HepG2 (cell line): Measurements from ENCODE around the gene HID1. TPM values are rescaled to one million over a fixed set of nuclear protein-coding genes. Genes with fewer than 3 reads are reported as not detected.
A peak's percentile ranks its signal among the peaks of the same experiment; 100 is the strongest.

Source experiments
- AHR ChIP-seq: IDR thresholded peaks from 2 replicates; pipeline ENCODE4 v1.6.1; 2018; ENCODE audit warnings: missing genetic modification reagents, missing compliant biosample characterization
- ARID2 ChIP-seq: sonication (generic); formaldehyde crosslinking; IDR thresholded peaks from 2 replicates; pipeline ENCODE4 v1.8.1; 2022; ENCODE audit warnings: mild to moderate bottlenecking, missing genetic modification reagents, borderline replicate concordance
- CCDC6 ChIP-seq: sonication (generic); formaldehyde crosslinking; IDR thresholded peaks from 2 replicates; pipeline ENCODE4 v1.8.1; 2022; ENCODE audit warnings: mild to moderate bottlenecking, missing genetic modification reagents, moderate library complexity
- DR1 ChIP-seq: sonication (generic); formaldehyde crosslinking; IDR thresholded peaks from 2 replicates; pipeline ENCODE4 v1.8.0; 2021; ENCODE audit warnings: mild to moderate bottlenecking, missing genetic modification reagents, inconsistent platforms
- GLI4 ChIP-seq: sonication (generic); formaldehyde crosslinking; IDR thresholded peaks from 2 replicates; pipeline ENCODE4 v1.5.1; 2020; ENCODE audit warnings: missing genetic modification reagents, mild to moderate bottlenecking, moderate library complexity, borderline replicate concordance
- NCOR1 ChIP-seq: fragments of 200-600 bp; sonication (generic); IDR thresholded peaks from 2 replicates; pipeline ENCODE4 v1.7.0; 2017; ENCODE audit warnings: antibody characterized with exemption, low read length, borderline replicate concordance
- REL ChIP-seq: sonication (generic); formaldehyde crosslinking; conservative IDR thresholded peaks from 2 replicates; pipeline ENCODE4 v1.8.0; 2022; ENCODE audit warnings: mild to moderate bottlenecking, missing genetic modification reagents, moderate library complexity
- SMAD1 ChIP-seq: sonication (generic); formaldehyde crosslinking; IDR thresholded peaks from 2 replicates; pipeline ENCODE4 v1.4.0; 2020; ENCODE audit warnings: missing genetic modification reagents, low read depth, mild to moderate bottlenecking, borderline replicate concordance
- SP1 ChIP-seq, 2 experiments: fragments of 450-650 bp in 1 of 2; sonication (generic) in 1 of 2; formaldehyde crosslinking in 1 of 2; IDR thresholded peaks; 2 replicates each; pipeline versions ENCODE4 v1.4.0 to v1.6.1; 2016 to 2020; ENCODE audit warnings: missing genetic modification reagents in 1 of 2
- TAF15 ChIP-seq: fragments of 200-400 bp; formaldehyde crosslinking; IDR thresholded peaks from one replicate; pipeline ENCODE4 v1.6.1; 2018; ENCODE audit warnings: mild to moderate bottlenecking, low read depth, low read length; ENCODE audit not compliant: poor library complexity, severe bottlenecking
- TARDBP ChIP-seq: sonication (generic); formaldehyde crosslinking; IDR thresholded peaks from 2 replicates; pipeline ENCODE4 v1.8.0; 2022; ENCODE audit warnings: mild to moderate bottlenecking, missing genetic modification reagents
- TRIM24 ChIP-seq: sonication (generic); formaldehyde crosslinking; IDR thresholded peaks from 2 replicates; pipeline ENCODE4 v1.8.0; 2022; ENCODE audit warnings: mild to moderate bottlenecking, missing genetic modification reagents
- ZFP37 ChIP-seq: sonication (generic); formaldehyde crosslinking; IDR thresholded peaks from 2 replicates; pipeline ENCODE4 v1.4.0; 2020; ENCODE audit warnings: missing genetic modification reagents, borderline replicate concordance
- ZMAT3 ChIP-seq: sonication (generic); formaldehyde crosslinking; conservative IDR thresholded peaks from 2 replicates; pipeline ENCODE4 v1.7.0; 2021; ENCODE audit warnings: missing genetic modification reagents
- ZNF138 ChIP-seq: sonication (generic); formaldehyde crosslinking; IDR thresholded peaks from 2 replicates; pipeline ENCODE4 v1.5.0; 2020; ENCODE audit warnings: mild to moderate bottlenecking, low read depth, missing genetic modification reagents
- ZNF451 ChIP-seq: sonication (generic); formaldehyde crosslinking; IDR thresholded peaks from 2 replicates; pipeline ENCODE4 v1.5.0; 2020; ENCODE audit warnings: mild to moderate bottlenecking, missing genetic modification reagents
- ZNF543 ChIP-seq: sonication (generic); formaldehyde crosslinking; IDR thresholded peaks from 2 replicates; pipeline ENCODE4 v1.4.0; 2020; ENCODE audit warnings: mild to moderate bottlenecking, missing genetic modification reagents
- ZNF576 ChIP-seq: sonication (generic); formaldehyde crosslinking; IDR thresholded peaks from 2 replicates; pipeline ENCODE4 v1.4.0; 2020; ENCODE audit warnings: mild to moderate bottlenecking, missing genetic modification reagents
- ZNF678 ChIP-seq: sonication (generic); formaldehyde crosslinking; IDR thresholded peaks from 2 replicates; pipeline ENCODE4 v1.4.0; 2020; ENCODE audit warnings: mild to moderate bottlenecking, missing genetic modification reagents
- ZNF737 ChIP-seq: sonication (generic); formaldehyde crosslinking; IDR thresholded peaks from 2 replicates; pipeline ENCODE4 v1.5.0; 2020; ENCODE audit warnings: missing genetic modification reagents, mild to moderate bottlenecking, borderline replicate concordance
- ZNF747 ChIP-seq: sonication (generic); formaldehyde crosslinking; IDR thresholded peaks from 2 replicates; pipeline ENCODE4 v1.8.1; 2023; ENCODE audit warnings: missing genetic modification reagents, mild to moderate bottlenecking, borderline replicate concordance
- ZNF749 ChIP-seq: sonication (generic); formaldehyde crosslinking; IDR thresholded peaks from 2 replicates; pipeline ENCODE4 v1.8.0; 2022; ENCODE audit warnings: mild to moderate bottlenecking, missing genetic modification reagents, moderate library complexity, borderline replicate concordance
- polyA plus RNA-seq, 8 experiments: library from polyadenylated mRNA; depleted of rRNA in 3 of 8; stranded (reverse) in 7 of 8; unstranded in 1 of 8; fragments of >200 nt; fragmentation: Illumina TruSeq in 4 of 8; extraction: Trizol in 4 of 8; gene quantifications; 2 replicates each; pipeline versions ENCODE4 v1.2.1 to v1.2.3, GENCODE V29; 2011 to 2016; ENCODE audit warnings: low read depth in 4 of 8, missing spikeins in 1 of 8, mixed read lengths in 1 of 8; ENCODE audit not compliant: insufficient read depth in 1 of 8
- total RNA-seq, 5 experiments: library from RNA; depleted of rRNA; stranded (reverse); fragments of >200 nt; fragmentation: Illumina TruSeq; extraction: Trizol; gene quantifications; 2 replicates each; pipeline ENCODE4 v1.2.3, GENCODE V29; 2016; ENCODE audit warnings: low read depth in 1 of 5
- TF ChIP-seq, protein P1 (sequence below): sonication (generic); formaldehyde crosslinking; conservative IDR thresholded peaks from 2 replicates; pipeline ENCODE4 v1.4.0; 2020; ENCODE audit warnings: missing genetic modification reagents
- TF ChIP-seq, protein P2 (sequence below): sonication (generic); formaldehyde crosslinking; conservative IDR thresholded peaks from 2 replicates; pipeline ENCODE4 v1.4.0; 2020; ENCODE audit warnings: missing genetic modification reagents
- TF ChIP-seq, protein P3 (sequence below): IDR thresholded peaks from 2 replicates; pipeline ENCODE4 v1.6.1; 2018; ENCODE audit warnings: missing genetic modification reagents, mild to moderate bottlenecking, missing compliant biosample characterization

The HID1 gene
- total and polyA plus RNA-seq, 2 of the 13 experiments (the other 11 are each of a cell fraction or from before 2014, with no cell fraction given), result 2.1 to 10.6 TPM

- TF ChIP-seq ARID2, result no peak
- no peak for TF ChIP-seq ZNF678
- TF ChIP-seq ZNF451, result no peak
- no peak for TF ChIP-seq ZNF138
- TF ChIP-seq, protein P1, sequence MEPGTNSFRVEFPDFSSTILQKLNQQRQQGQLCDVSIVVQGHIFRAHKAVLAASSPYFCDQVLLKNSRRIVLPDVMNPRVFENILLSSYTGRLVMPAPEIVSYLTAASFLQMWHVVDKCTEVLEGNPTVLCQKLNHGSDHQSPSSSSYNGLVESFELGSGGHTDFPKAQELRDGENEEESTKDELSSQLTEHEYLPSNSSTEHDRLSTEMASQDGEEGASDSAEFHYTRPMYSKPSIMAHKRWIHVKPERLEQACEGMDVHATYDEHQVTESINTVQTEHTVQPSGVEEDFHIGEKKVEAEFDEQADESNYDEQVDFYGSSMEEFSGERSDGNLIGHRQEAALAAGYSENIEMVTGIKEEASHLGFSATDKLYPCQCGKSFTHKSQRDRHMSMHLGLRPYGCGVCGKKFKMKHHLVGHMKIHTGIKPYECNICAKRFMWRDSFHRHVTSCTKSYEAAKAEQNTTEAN (CRISPR knock-in tag), result no peak
- 0 out of 2 replicates have a peak, but pooled peaks have one; percentile 28 for TF ChIP-seq GLI4 (CRISPR knock-in tag)
- TF ChIP-seq, protein P2, sequence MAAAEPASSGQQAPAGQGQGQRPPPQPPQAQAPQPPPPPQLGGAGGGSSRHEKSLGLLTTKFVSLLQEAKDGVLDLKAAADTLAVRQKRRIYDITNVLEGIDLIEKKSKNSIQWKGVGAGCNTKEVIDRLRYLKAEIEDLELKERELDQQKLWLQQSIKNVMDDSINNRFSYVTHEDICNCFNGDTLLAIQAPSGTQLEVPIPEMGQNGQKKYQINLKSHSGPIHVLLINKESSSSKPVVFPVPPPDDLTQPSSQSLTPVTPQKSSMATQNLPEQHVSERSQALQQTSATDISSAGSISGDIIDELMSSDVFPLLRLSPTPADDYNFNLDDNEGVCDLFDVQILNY (CRISPR knock-in tag), result no peak
- no peak for TF ChIP-seq REL (CRISPR knock-in tag)
- no peak; the same call in 1 of the 2 replicates for TF ChIP-seq TRIM24 (CRISPR knock-in tag)
- 0 out of 2 replicates have a peak, but pooled peaks have one; percentile 67 for TF ChIP-seq SMAD1 (CRISPR knock-in tag)
- TF ChIP-seq, protein P3, sequence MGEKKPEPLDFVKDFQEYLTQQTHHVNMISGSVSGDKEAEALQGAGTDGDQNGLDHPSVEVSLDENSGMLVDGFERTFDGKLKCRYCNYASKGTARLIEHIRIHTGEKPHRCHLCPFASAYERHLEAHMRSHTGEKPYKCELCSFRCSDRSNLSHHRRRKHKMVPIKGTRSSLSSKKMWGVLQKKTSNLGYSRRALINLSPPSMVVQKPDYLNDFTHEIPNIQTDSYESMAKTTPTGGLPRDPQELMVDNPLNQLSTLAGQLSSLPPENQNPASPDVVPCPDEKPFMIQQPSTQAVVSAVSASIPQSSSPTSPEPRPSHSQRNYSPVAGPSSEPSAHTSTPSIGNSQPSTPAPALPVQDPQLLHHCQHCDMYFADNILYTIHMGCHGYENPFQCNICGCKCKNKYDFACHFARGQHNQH, result peak; percentile 8; the same call in 1 of the 2 replicates
- TF ChIP-seq ZNF749 (CRISPR knock-in tag), result 0 out of 2 replicates have a peak, but pooled peaks have one; percentile 3
- no peak for TF ChIP-seq ZNF543 (CRISPR knock-in tag)
- peak; percentile 57; the same call in 1 of the 2 replicates for TF ChIP-seq ZNF576 (CRISPR knock-in tag)
- TF ChIP-seq SP1 (IDR thresholded peaks at IDR 0.05), result no peak
- TF ChIP-seq SP1 (CRISPR knock-in tag; IDR thresholded peaks at IDR 0.05), result no peak
- no peak for TF ChIP-seq DR1
- TF ChIP-seq ZNF747 (CRISPR knock-in tag), result no peak
- 0 out of 2 replicates have a peak, but pooled peaks have one; percentile 43 for TF ChIP-seq ZNF737 (CRISPR knock-in tag)
- no peak for TF ChIP-seq TAF15
- TF ChIP-seq AHR, result no peak
- no peak for TF ChIP-seq NCOR1
- no peak for TF ChIP-seq ZFP37
- TF ChIP-seq ZMAT3 (CRISPR knock-in tag), result 0 out of 2 replicates have a peak, but pooled peaks have one; percentile 4
- no peak for TF ChIP-seq CCDC6 (CRISPR knock-in tag)
- TF ChIP-seq TARDBP, result no peak
Measured at GRCh38 chr17:74971069-74971841, 1.3 kb downstream of the HID1 start (continued).
